ENCODE measurements around the gene PACS1.
"Not testable (repeated sequence)": the region's sequence is repeated elsewhere in the genome, so short reads cannot be mapped to it uniquely, and the experiment has no call there.

Gene PACS1

DNA sequence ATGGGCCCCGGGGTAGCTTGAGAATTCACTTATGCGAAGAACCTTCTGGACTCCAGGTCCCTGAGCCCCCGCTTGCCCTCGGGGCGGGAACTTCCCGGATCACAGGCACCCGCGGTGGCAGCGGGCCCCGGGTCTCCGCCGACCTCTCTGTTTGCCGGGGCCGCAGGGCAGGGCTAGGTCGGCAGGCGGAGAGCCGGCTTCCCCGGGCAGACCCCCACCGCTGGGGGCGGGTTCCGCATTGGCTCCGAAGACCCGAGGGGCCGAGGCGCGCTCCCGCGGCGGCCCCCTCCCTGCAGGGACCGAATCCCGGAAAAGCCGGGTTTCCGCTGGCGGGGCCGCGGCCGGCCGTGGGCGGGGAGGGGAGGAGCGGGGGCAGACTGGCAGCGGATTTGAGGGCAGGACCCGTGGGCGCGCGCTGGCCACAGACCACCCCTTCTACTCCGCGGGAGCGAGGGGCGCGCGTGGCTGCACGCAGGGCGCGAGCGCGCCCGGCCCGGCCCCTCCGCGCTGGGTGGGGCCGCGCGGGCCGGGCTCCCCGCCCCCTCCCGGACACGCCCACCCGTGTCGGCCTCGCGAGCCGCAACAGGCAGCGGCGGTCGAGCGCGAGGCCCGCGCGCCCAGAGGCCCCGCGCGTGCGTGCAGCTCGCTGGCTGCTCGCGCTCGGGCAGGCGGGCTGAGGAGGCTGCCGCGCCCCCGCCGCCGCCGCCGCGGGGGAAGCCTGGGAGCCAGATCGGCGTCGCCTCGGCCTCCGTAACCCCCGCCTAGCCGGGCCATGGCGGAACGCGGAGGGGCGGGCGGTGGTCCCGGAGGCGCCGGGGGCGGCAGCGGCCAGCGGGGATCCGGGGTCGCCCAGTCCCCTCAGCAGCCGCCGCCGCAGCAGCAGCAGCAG is at the start of gene PACS1:
TSS of gene PACS1 (plus strand) at position 558 of the 889 bp plus-strand sequence. CDS start at position 773, 215 bp downstream.
- DNase-seq (ENCODE audit: low spot score) = peak; percentile 81

DNA sequence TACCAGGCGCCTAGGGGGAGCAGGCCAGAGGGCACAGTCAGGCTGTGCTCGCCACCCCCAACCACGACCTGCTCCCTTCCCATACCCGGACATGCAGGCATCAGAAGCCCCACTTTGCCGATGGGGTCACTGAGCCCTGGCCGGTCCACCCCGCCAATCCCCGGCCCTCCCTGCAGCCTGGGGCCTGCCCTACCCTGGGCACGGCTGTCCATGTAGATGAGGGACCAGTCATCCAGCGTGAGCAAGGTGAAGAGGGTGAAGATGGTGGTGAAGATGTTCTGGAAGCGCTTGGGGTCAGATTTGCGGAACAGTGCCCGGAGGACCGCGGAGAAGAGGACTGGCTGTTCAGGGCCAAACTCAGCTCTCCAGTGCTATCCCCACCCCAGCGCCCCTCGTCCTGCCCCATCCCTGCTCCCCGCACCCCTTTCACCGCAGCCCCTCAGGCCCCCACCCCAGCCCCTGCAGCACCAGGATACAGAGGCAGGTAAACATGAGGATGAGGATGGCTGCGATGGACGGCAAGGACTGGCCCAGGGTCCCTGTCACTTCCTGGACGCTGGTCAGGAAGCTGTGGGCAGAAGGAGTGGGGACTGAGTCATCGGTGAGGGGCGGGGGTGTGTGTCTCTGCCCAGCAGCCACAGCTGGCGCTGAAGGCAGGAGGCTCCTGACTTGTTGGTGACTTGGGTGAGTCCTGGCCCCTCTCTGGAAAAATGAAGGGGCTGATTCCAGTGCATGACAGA is 49.3 kb upstream of the PACS1 start:
- DNase-seq (ENCODE audit: low spot score) = peak; percentile 85

DNA sequence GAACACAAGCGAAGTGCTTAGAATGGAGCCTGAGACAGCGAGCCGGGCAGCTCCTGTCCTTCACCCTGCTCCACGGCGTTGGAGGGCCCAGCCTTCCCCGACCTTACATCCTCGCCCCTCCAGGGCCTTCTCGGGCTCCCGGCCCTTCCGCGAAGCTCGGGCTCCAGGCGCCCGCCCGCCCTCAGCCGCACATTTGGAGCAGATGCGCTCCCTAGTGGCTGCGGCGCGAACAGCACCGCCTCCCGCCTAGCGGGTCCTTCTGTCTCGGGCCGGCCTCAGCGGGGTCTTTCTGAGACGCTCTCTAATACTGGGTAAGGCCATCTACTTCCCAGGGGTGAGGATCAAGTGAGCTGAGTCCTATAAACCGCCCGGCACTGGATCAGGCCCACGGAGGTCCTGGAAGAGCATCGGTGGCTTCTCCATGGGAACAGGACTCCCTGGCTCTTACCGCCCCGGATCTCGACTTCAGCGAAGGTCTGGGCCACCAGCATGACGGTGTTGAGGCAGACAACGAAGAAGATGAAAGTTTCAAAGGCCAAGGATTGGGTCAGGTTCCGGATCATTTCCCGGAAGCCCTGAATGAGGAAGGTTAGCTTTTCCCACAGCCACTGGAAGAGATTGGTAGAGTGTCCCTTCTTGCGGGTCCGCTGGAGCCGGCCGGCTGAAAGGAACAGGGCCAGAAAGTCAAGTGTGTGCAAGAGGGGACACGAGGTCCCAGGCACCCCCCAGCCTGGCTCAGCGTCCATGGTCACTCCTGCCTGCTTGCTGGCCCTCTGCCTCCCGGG is 47.5 kb upstream of the PACS1 start:
- DNase-seq (ENCODE audit: low spot score) = peak; percentile 72

DNA sequence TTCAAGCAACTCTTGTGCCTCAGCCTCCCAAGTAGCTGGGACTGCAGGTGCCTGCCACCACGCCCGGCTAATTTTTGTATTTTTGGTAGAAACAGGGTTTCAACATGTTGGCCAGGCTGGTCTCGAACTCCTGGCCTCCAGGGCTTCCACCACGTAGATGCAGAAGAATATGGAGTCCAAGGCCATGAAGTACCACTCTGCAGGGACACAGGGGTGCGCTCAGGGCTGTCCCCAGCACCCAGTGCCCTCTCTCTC is 47.0 kb upstream of the PACS1 start:
- DNase-seq (ENCODE audit: low spot score) = not testable (repeated sequence)

DNA sequence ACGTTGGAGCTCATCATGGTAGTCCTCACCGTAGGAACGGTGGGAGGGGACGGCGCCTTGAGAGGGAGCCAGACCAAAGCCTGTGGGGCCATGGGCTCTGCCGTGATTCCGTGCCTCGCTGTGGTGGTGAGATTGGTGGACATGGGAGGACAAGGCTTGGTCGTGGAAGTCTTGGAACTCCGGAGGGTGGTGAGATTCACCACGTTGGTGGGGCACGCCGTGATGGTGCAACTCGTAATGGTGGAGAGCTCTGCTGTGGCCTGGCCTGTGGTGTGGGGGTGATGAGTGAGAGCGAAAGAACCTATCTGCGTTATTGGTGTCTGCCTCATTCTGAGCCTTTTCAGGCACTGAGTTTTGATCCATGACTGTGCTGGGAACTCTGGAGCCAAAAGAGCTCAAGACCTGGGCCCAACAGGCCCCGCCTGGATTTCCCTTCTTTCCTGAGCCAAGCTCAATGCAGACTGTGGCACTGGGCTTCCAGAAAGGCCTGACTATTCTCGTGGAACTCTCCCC is 44.0 kb upstream of the PACS1 start, which contains the start of gene CATSPER1:
TSS of gene CATSPER1 (minus strand) at position 463 of the 513 bp plus-strand sequence. CDS start at position 363, 100 bp downstream.
- DNase-seq (ENCODE audit: low spot score) = no peak

DNA sequence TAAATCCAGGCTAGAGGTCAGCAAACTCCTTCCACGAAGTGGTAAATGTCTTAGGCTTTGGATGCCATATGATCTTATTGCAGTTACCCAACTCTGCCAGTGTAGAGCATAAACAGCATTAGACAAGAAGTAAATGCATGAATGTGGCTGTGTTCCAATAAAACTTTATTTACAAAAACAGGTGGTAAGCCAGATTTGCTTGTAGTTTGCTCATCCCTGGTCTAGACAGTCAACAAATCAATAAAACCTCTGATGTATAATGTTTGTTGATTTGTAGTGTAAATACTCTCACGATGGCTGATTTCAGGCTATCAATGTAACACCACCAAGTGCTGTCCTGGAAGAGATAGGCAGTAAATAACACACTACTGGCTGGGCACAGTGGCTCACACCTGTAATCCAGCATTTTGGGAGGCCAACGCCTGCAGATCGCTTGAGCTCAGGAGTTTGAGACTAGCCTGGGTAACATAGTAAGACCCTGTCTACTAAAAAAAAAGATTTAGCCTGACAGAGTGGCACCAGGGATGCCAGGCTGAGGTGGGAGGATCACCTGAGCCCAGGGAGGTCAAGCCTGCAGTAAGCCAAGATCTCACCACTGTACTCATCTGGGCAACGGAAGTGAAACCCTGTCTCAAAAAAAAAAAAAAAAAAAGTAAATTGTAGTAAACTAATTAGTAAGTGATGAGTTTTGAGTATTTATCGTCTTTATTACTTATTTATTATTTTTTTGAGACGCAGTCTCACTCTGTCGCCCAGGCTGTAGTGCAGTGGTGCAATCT is 36.9 kb upstream of the PACS1 start:
- no peak for DNase-seq (ENCODE audit: low spot score)

DNA sequence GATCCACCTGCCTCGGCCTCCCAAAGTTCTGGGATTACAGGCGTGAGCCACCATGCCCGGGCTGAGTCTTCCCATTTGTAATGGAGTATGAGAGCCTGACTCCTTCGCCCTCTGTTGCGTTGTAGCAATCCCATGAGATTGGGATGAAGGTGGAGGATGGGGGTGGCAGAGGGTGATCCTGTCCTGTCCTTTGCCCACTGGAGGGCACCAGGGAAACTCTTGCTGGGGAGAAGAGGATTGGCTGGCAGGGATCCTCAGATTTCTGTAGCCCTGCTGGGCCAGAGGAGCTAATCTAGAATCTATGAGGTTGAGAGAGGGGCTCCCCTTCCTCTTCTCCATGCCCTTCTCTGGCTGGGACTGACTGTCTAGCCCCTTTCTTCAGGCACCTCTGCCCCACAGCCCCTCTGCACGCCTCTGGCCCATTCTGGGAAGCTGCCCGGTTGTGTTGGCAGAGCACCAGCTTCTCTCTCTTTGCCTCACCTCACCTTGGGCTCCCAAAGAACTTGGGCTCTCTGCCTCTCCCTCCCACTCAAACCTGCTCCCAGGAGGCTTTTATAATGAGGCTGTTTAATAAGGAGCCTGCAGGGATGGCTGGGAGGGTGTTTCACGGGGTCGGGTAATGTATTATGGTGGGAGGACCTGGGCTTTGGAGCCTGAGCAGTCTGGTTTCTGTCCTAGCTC is 34.3 kb upstream of the PACS1 start:
- no peak for DNase-seq (ENCODE audit: low spot score)

DNA sequence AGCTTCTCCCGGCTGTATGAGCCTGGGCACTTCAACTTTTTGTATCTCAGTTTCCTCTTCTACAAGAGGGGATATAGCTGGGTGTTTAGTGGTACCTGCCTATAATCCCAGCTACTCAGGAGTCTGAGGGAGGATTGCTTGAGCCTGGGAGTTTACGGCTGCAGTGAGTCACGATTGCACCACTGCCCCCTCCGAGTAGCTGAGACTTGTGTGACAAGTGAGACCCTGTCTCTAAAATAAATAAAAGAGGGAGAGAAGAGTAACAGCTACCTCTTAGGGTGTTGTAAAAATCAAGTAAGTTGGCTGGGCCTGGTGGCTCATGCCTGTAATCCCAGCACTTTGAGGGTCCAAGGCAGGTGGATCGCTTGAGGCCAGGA is 33.8 kb upstream of the PACS1 start:
- DNase-seq (ENCODE audit: low spot score) = no peak

DNA sequence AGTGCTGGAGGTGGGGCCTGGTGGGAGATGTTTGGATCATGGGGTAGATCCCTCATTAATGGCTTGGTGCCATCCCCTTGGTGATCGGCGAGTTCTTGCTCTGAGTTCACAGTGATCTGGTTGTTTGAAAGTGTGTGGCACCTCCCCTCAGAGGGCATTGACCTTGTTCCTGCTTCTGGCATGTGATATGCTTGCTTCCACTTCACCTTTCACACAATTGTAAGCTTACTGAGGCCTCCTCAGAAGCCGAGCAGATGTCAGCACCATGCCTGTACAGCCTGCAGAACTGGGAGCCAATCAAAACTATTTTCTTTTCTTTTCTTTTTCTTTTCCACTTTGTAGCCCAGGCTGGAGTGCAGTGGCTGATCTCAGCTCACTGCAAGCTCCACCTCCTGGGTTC is 32.7 kb upstream of the PACS1 start:
- DNase-seq (ENCODE audit: low spot score) = no peak

DNA sequence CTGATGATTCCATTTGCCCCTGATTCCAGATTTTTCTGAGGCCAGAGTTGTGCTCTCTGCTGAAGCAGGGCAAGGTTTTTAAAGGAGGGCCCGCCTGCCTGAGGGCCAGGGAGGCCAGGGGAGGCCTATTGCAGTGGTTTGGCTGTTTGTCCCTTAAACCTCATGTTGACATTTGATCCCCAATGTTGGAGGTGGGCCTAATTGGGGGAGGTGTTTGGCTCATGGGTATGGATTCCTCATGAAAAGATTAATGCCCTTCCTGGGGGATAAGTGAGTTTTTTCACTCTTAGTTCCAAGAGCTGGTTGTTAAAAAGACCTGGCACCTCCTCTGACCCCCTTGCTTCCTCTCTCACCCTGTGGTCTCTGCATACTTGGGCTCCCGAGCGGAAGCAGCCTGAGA is 30.3 kb upstream of the PACS1 start:
- no peak for DNase-seq (ENCODE audit: low spot score)

DNA sequence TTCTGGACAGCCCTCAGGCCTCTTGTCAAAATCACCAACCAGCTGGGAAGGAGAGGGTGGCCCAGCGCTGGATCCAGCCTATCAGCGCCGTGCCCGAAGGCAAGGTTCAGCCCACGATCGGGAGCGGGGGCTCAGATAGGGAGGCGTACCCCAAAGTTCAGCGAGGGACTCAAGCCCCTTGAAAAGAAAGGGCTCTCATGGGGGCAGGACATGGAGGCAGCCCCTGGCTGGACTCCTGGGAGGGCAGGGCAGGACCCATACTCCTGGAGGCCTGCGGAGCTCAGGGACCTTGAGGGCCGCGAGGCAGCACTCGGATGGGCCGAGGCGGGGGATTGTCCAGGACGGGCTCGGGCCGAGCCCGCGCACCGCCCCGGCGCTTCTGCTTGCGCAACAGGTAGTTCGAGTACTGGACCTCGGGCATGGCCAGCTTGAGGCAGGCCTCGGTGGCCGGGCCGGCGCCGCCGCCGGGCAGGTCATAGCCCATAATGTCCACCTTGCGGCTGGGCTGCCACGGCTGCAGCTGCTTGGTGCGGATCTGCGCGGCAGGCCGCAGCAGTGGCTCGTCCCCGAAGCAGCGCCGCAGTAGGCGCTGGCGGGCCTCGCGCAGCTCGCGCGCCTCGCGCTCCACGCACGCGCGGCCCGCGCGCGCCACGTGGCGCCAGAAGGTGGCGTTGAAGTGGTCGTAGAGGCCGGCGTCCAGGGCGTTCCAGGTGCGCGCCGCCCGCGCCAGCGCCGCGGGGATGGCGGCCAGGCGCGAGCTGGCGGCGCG is 27.7 kb upstream of the PACS1 start:
- DNase-seq (ENCODE audit: low spot score) = no peak

DNA sequence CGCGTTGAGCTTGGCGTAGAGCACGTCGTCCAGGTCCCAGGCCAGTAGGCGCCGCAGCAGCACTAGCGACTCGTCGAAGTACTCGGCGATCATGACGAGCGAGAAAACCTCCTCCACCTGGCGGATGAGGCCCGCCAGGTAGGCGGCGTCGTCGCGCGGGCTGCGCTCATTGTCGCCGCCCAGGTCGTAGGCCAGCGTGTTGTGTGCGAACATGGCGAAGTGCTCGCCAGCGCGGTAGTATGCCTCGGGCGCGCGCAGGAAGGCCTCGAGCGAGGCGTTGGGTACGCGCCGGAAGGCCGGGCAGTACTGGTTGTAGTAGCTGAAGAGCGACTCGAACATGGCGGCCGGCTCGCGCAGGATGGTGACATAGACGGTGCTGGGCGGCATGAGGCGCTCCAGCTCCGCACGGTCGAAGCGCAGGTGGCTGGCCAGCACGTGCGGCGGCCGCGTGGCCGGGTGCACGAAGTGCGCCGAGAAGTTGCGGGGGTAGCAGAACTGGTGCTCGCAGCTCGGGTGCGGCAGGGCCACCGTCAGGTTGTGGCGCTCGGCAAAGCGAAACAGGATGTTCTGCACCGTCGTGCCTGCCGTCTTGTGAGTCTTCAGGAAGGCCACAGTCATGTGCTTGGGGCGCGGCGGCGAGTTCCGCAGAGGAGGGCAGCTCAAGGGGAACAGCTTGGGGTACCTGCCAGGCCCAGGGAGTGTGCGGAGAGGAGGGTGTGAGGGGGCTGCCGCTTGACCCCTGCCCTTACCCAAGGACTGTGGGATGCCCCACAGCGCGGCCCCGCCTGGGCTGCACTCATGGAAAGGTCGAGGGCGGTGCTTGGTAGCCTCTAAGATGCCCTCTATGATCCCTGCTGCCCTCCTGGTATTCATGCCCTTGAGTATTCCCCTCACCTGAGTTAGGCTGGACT is 26.8 kb upstream of the PACS1 start:
- DNase-seq (ENCODE audit: low spot score) = no peak

DNA sequence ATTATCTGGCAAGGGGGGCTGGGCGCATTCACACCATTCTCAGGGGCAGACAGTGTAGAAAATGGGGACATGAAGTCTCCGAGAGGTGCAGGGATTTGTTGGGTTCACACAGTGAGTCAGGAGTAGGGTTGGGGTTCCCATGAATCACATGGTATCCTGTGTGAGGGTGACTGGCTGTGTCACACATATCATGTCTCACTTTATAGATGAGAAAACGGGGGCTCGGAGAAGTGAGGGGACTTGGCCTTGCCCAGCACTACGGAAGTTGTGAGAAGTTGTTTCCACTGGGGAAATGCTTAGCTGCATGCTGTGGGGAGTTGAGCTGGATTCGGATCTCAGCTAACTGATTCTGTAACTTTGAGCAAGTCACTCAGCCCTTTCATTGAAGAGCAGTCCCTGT is 25.3 kb upstream of the PACS1 start:
- no peak for DNase-seq (ENCODE audit: low spot score)

DNA sequence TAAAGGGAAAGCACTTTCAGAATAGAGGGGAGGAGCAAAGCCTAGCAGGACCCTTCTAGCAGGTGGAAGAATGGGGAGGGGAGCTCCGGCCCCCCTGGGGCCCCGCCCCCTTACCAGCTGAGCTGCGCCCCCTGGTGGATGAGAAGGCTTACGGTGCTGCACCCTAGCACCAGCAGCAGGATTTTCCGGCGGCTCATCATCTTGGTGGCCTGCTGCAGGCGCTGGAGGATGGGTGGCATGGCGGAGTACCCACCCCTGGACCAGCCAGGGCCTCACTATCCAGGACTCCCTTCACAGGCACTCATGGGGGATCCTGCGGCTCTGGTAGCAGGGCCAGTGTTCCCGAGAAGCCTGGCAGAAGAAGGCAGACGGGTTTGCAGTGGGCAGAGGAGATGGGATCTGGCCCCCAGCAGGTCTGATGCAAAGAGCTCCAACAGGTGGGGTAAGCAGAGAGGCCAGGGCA is 24.9 kb upstream of the PACS1 start:
- peak; percentile 70 for DNase-seq (ENCODE audit: low spot score)

DNA sequence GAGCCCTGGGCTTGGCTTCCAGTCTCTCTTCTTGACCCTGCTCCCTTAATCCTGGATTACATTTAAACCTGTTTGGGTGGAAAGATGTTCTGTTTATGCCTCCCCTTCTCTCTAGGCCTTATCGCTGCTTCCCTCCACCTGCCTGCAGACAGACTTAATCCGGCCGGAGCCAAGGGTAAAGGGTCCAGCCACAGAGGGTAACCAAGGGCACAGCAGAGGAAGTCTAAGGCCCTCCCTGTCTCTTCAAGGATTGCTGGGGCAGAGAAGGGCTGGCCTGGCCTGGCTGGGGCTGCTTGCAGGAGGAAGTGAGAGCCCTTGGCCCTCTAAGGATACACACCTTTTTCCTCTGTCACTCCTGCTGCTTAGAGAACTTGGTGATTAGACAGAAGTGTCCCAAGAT is 23.2 kb upstream of the PACS1 start:
- no peak for DNase-seq (ENCODE audit: low spot score)

DNA sequence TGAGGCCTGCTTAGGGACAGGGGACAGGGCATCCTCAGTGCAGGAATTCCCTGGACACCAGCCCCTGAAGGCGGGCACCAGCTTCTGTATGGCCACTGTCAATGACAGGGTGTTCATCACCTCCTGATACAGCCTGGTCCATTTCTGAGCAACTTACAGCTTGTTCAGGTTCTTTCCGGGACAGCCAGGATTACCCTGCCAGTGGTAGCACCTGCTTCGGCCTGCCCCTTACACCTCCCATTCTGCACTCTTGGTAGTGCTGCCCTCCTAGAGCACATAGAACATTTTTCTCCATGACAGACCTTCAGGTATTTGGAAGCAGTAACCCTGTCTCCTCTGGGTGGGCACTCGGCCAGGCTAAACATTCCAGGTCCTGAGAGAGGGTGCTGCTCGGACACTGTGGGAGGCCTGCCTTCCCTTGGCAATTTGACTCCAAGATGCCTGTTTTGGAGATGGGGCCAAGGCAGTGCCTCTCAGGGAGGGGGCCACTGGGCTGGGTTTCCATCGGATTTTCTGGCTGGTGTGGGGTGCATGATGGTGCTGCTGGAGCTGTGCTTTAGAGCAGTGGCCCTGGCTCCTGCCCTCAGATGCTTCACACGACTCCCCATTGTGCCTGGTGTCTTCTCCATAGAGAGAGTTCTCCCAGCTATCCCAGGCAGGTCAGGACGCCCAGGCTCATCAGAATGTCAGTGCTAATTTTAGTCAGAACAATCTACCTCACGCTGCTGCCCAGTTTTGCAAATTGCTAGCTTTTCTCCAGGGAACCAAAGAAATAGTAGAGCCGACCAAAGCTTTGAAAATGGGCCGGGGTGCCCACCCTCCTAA is 22.3 kb upstream of the PACS1 start:
- peak; percentile 84 for DNase-seq (ENCODE audit: low spot score)

DNA sequence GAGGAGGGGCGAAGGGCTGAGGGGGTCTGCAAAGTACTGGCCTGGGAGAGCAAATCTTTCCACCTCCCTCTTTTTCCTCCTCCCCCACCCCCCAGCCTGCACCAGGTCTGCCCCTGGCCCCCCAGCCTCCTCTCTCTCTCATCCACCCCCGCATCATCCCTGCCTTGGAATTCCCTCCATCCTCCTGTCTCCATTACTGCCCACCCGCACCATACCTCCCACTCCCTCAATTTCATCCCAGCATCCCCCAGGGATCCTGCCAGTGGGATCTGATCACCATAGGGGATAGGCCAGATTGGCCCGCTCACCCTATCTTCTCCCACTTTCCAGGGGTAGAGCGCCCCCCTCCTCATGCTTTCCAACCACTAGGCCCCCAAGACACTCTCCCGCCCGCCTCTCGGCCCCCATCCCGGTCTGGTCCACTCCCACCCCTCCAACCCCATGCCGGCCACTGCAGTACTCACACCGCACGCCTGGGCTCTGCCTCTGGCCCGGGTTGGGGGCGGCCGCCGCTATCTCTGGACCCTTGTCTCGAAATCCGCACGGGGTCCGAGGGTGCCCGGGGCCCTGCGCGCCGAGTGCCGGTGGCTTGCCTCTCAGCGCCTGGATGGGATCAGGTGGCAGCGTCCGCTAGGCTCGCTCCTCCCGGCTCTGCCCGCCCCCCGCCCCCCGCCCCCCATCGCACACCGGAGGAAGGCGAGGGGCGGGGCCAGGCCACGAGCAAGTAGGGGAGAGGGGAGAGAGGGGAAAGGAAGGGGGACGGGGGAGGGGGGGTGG is 21.3 kb upstream of the PACS1 start, which contains the start of gene GAL3ST3:
TSS of gene GAL3ST3 (minus strand) at position 615 of the 777 bp plus-strand sequence. CDS start 3,746 bp downstream, outside the sequence.
- no peak for DNase-seq (ENCODE audit: low spot score)
